MCF 10A (cell line): Measurements from ENCODE around the gene MYD88. TPM values are rescaled to one million over a fixed set of nuclear protein-coding genes. Genes with fewer than 3 reads are reported as not detected.
A peak's percentile ranks its signal among the peaks of the same experiment; 100 is the strongest.

Experiments used
- BruUV-seq: library from RNA; stranded (reverse); fragments of 400-500 nt; replicated peaks from 2 replicates; lab custom pipeline; 2021; lab: Mats Ljungman, UMichigan
- CTCF ChIA-PET: fragments of 300-600 bp; sonication (Branson Sonifier 250); formaldehyde crosslinking; extraction: SDS; loops from one replicate; lab custom pipeline; 2021; ENCODE audit warnings: antibody characterized with exemption, inconsistent platforms; lab: Yijun Ruan, JAX
- POLR2A ChIA-PET: fragments of 300-600, 350-650 bp; sonication (Branson Sonifier 250); formaldehyde crosslinking; extraction: SDS; loops from one replicate; lab custom pipeline; 2020; ENCODE audit warnings: antibody characterized with exemption, inconsistent platforms; lab: Yijun Ruan, JAX
- DNase-seq: peaks from one replicate; pipeline ENCODE4 v3.0.0-alpha.2; 2018; ENCODE audit not compliant: unreplicated experiment
- H3K27ac Mint-ChIP-seq: one replicate; pipeline ENCODE4 v1.8.0; 2022; ENCODE audit warnings: mild to moderate bottlenecking, low read depth, mixed read lengths; ENCODE audit not compliant: unreplicated experiment
- H3K27me3 Mint-ChIP-seq: one replicate; pipeline ENCODE4 v1.8.0; 2022; ENCODE audit warnings: mixed read lengths; ENCODE audit not compliant: insufficient read depth, unreplicated experiment
- H3K36me3 Mint-ChIP-seq: one replicate; pipeline ENCODE4 v1.8.0; 2022; ENCODE audit warnings: mild to moderate bottlenecking, moderate library complexity, mixed read lengths; ENCODE audit not compliant: insufficient read depth, unreplicated experiment
- H3K4me1 Mint-ChIP-seq: one replicate; pipeline ENCODE4 v1.8.0; 2022; ENCODE audit warnings: mixed read lengths; ENCODE audit not compliant: insufficient read depth, unreplicated experiment
- H3K4me3 Mint-ChIP-seq: one replicate; pipeline ENCODE4 v1.8.0; 2022; ENCODE audit warnings: mild to moderate bottlenecking, moderate library complexity, mixed read lengths; ENCODE audit not compliant: unreplicated experiment
- H3K9me3 Mint-ChIP-seq: one replicate; pipeline ENCODE4 v1.8.0; 2022; ENCODE audit warnings: mixed read lengths; ENCODE audit not compliant: unreplicated experiment
- intact Hi-C: fragments of 100-400 bp; cut with micrococcal nuclease; formaldehyde crosslinking; loops from 2 replicates; pipeline ENCODE4 v1.14.1; 2022
- total RNA-seq: library from RNA; stranded (reverse); gene quantifications from 2 replicates; pipeline ENCODE4 v1.2.3, GENCODE V29; 2022
- TF ChIP-seq, protein P1 (sequence below): fragments of 200-600 bp; IDR thresholded peaks from one replicate; pipeline ENCODE4 v1.8.0; 2022; ENCODE audit warnings: antibody characterized with exemption, mild to moderate bottlenecking; ENCODE audit not compliant: unreplicated experiment

MYD88 gene
- total RNA-seq, 1 experiment from 2014 or later = 19.7 TPM

DNA sequence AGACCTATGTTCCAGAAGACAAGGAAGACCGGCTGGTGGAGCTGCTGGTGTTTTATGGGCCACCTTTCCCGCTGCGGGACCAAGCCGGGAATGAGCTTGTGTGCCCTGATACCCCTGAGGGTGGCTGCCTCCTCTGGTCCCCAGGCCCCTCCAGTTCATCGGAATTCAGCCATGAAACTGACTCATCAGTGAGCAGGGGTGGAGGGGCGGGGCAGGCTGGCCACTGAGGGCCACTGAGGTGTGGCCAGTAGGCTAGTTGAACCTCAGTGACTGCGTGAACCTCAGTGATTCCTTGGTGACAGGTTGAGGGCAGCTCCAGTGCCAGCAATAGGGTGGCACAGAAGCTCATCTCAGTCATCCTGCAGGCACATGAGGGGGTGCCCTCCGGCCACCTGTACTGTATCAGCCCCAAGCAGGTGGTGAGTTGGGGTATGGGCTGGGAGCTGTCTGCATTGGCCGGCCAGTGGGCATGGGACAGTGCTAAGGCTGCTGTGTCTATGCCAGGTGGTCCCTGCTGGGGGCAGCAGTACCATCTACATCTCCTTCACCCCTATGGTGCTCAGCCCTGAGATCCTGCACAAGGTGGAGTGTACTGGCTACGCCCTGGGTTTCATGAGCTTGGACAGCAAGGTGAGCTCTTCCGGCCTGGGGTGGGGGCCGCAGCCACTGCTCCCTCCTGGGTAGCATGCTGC, 21.8 kb upstream of the MYD88 start:
- no peak for DNase-seq
- Mint-ChIP-seq H3K27me3 (peaks cover 12% of the 10 kb centered on the region), H3K9me3 (no peaks in the 10 kb centered on the region), H3K36me3 (peaks cover 13% of the 10 kb centered on the region), H3K4me3 (no peak overlapping the region), H3K4me1 (no peaks in the 10 kb centered on the region), H3K27ac (no peak overlapping the region)
- ChIA-PET POLR2A (interaction anchor here (0.6 to 2.0 kb wide), 4 partner anchors 9 to 154 kb away, joined by 3 to 9 read pairs (median 4); partner anchors contain the start of gene ACAA1), CTCF (interaction anchor here (0.5 to 4.4 kb wide), 26 partner anchors 9 to 1010 kb away, joined by 3 to 46 read pairs (median 4); partner anchors contain the start of gene XYLB)
- TF ChIP-seq, protein P1, sequence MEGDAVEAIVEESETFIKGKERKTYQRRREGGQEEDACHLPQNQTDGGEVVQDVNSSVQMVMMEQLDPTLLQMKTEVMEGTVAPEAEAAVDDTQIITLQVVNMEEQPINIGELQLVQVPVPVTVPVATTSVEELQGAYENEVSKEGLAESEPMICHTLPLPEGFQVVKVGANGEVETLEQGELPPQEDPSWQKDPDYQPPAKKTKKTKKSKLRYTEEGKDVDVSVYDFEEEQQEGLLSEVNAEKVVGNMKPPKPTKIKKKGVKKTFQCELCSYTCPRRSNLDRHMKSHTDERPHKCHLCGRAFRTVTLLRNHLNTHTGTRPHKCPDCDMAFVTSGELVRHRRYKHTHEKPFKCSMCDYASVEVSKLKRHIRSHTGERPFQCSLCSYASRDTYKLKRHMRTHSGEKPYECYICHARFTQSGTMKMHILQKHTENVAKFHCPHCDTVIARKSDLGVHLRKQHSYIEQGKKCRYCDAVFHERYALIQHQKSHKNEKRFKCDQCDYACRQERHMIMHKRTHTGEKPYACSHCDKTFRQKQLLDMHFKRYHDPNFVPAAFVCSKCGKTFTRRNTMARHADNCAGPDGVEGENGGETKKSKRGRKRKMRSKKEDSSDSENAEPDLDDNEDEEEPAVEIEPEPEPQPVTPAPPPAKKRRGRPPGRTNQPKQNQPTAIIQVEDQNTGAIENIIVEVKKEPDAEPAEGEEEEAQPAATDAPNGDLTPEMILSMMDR = no peak
- no TSS peak for BruUV-seq
- intact Hi-C loops = loop anchor here (1.0 to 5.0 kb wide), 2 partner anchors 112 to 231 kb away; partner anchors contain the start of gene XYLB

DNA sequence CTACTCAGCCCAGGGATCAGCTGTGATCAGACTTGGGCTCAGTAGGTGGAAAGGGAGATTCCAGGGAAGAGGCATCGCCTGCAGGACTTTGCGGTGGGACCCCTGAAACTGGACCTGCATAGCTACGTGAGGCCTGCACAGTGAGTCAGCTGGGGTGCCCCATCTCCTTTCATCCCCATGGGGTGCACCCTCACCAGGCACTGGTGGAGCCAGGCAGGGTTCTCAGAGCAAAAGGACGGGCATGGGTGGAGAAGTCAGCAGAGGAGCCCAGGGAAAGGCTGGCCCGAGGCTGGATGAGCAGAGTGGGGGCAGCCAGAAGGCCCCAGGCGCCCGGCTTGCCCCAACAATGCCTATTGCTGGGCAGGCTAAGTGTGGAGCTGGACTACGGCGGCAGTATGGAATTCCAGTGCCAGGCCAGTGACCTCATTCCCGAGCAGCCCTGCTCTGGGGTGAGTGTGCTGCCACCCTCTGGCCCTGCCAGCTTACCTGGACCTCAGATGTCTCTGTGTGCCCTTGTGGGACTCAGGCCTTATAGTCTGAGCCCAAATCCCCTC, 21.2 kb upstream of the MYD88 start:
- TF ChIP-seq, protein P1 = no peak
- Mint-ChIP-seq H3K36me3 (peaks cover 20% of the 10 kb centered on the region), H3K4me1 (no peaks in the 10 kb centered on the region), H3K27me3 (peaks cover 12% of the 10 kb centered on the region), H3K27ac (no peak overlapping the region), H3K9me3 (no peaks in the 10 kb centered on the region), H3K4me3 (no peak overlapping the region)
- ChIA-PET POLR2A (interaction anchor here (0.6 to 2.0 kb wide), 2 partner anchors 20 to 61 kb away, joined by 3 to 9 read pairs; partner anchors contain the start of gene ACAA1), CTCF (interaction anchor here (0.6 to 4.4 kb wide), 34 partner anchors 8 to 1087 kb away, joined by 3 to 46 read pairs (median 4); partner anchors contain the start of gene XYLB)
- intact Hi-C loops = loop anchor here (1.0 to 5.0 kb wide), 2 partner anchors 113 to 230 kb away; partner anchors contain the start of gene XYLB
- peak; percentile 39 for DNase-seq
- BruUV-seq = no TSS peak

DNA sequence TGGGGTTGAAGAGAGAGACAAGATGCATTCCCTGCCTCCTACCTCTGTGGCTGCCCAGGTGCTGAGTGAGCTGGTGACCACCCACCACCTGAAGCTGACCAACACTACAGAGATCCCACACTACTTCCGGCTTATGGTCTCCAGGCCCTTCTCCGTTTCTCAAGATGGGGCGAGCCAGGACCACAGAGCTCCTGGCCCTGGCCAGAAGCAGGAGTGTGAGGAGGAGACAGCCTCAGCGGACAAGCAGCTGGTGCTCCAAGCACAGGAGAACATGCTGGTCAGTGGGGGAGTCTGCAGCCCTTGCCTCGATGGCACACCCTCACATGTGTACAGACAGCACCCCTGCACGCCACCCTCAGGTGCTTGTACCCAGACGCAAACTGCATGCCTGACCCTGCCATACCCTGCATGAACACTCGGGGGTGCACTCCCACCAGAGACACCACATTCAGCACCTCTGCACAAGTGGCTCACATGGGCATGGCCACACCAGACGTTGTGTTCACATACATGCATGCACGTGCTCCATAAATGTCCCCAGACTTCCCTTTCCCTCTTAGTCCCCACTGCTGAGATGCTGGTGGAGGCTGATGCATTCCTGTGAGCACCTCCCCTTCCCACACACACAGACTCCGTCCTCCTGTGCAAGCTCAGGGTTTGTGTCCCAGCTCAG, 20.6 kb upstream of the MYD88 start:
- POLR2A ChIA-PET = interaction anchor here (0.6 to 2.0 kb wide), 5 partner anchors 19 to 129 kb away, joined by 3 to 9 read pairs (median 7); partner anchors contain the start of gene ACAA1

More for the DNA sequence above, 20.6 kb upstream of the MYD88 start:
- Mint-ChIP-seq H3K27me3 (peaks cover 12% of the 10 kb centered on the region), H3K36me3 (peaks cover 22% of the 10 kb centered on the region), H3K27ac (no peak overlapping the region), H3K4me1 (no peaks in the 10 kb centered on the region), H3K9me3 (no peaks in the 10 kb centered on the region), H3K4me3 (no peak overlapping the region)
- BruUV-seq = no TSS peak
- TF ChIP-seq, protein P1 = peak; percentile 70
- peak; percentile 65 for DNase-seq
- CTCF ChIA-PET = interaction anchor here (0.5 to 4.4 kb wide), 34 partner anchors 9 to 1087 kb away, joined by 3 to 46 read pairs (median 4); partner anchors contain the start of gene XYLB
- intact Hi-C loops = loop anchor here (1.0 to 5.0 kb wide), 5 partner anchors 114 to 362 kb away; partner anchors contain the start of gene XYLB
